Nephron (organoid): ENCODE data around the gene RUFY2.

ENCODE experiments used
- H3K27ac Mint-ChIP-seq, 3 experiments: 2 replicates each; pipeline ENCODE4 v1.8.0; 2020; ENCODE audit warnings: mixed read lengths in 3 of 3, mild to moderate bottlenecking in 2 of 3, moderate library complexity in 1 of 3
- H3K27me3 Mint-ChIP-seq: 2 replicates; pipeline ENCODE4 v1.8.0; 2021; ENCODE audit warnings: low read depth, mild to moderate bottlenecking, moderate library complexity, mixed read lengths
- H3K36me3 Mint-ChIP-seq: 2 replicates; pipeline ENCODE4 v1.8.0; 2020; ENCODE audit warnings: low read depth, mixed read lengths
- H3K4me1 Mint-ChIP-seq: 2 replicates; pipeline ENCODE4 v1.8.0; 2020; ENCODE audit warnings: mixed read lengths
- H3K4me3 Mint-ChIP-seq, 3 experiments: 2 replicates each; pipeline ENCODE4 v1.8.0; 2020; ENCODE audit warnings: mild to moderate bottlenecking in 3 of 3, mixed read lengths in 3 of 3, moderate library complexity in 2 of 3
- H3K9me3 Mint-ChIP-seq: 2 replicates; pipeline ENCODE4 v1.8.0; 2020; ENCODE audit warnings: mixed read lengths
- TF ChIP-seq, protein P1 (sequence below), 3 experiments: fragments of 200-600 bp; sonication (generic); IDR thresholded peaks; one replicate each; pipeline ENCODE4 v1.5.0; 2021; ENCODE audit warnings: antibody characterized with exemption in 3 of 3; ENCODE audit not compliant: unreplicated experiment in 3 of 3

RUFY2 gene

GRCh38 chr10:68371604-68372003 is 35.5 kb downstream of the RUFY2 start:
- H3K9me3 Mint-ChIP-seq: peaks cover 20% of the 10 kb centered on the region
- peaks cover 69% of the 10 kb centered on the region for H3K36me3 Mint-ChIP-seq
- no peaks in the 10 kb centered on the region for H3K4me1 Mint-ChIP-seq
- peaks cover 4% of the 10 kb centered on the region for H3K27me3 Mint-ChIP-seq
- no peak overlapping the region for H3K4me3 Mint-ChIP-seq
- TF ChIP-seq, protein P1, sequence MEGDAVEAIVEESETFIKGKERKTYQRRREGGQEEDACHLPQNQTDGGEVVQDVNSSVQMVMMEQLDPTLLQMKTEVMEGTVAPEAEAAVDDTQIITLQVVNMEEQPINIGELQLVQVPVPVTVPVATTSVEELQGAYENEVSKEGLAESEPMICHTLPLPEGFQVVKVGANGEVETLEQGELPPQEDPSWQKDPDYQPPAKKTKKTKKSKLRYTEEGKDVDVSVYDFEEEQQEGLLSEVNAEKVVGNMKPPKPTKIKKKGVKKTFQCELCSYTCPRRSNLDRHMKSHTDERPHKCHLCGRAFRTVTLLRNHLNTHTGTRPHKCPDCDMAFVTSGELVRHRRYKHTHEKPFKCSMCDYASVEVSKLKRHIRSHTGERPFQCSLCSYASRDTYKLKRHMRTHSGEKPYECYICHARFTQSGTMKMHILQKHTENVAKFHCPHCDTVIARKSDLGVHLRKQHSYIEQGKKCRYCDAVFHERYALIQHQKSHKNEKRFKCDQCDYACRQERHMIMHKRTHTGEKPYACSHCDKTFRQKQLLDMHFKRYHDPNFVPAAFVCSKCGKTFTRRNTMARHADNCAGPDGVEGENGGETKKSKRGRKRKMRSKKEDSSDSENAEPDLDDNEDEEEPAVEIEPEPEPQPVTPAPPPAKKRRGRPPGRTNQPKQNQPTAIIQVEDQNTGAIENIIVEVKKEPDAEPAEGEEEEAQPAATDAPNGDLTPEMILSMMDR (IDR thresholded peaks at IDR 0.05; ENCODE audit: unreplicated experiment in 3 of 3): no peak
- no peak overlapping the region for H3K27ac Mint-ChIP-seq

DNA sequence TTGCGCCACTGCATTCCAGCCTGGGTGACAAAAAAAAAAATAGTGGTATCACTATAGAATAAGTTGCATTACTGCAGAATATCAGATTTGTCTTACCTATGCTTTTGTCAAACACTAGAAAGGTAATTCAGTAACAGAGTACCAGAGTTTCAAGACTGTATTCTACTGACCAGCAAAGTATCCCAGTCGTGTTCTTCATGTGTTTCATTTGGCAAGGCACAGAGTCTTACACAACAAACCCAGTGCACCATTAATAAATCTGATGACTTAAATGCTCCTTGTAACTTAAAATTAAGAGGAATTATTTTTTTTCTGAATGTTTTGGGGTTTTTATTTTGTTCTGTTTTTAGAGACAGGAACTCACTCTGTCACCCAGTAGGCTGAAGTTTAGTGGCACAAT is 40.0 kb downstream of the RUFY2 start:
- Mint-ChIP-seq H3K27ac (no peak overlapping the region), H3K9me3 (peaks cover 12% of the 10 kb centered on the region)
- TF ChIP-seq, protein P1 (IDR thresholded peaks at IDR 0.05; ENCODE audit: unreplicated experiment in 3 of 3): no peak

DNA sequence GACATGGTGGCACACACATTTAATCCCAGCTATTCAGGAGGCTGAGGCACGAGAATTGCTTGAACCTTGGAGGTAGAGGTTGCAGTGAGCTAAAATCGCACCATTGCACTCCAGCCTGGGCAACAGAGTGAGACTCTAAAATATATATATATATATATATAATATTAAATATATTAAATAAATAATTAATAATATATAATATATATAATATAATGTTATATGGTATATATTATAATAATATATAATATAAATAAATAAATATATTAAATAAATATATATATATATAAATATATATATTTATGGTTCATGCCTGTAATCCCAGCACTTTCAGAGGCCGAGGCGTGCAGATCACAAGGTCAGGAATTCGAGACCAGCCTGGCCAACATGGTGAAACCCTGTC is 40.5 kb downstream of the RUFY2 start:
- TF ChIP-seq, protein P1 (IDR thresholded peaks at IDR 0.05; ENCODE audit: unreplicated experiment in 3 of 3): no peak
- peaks cover 6% of the 10 kb centered on the region for H3K27me3 Mint-ChIP-seq
- H3K36me3 Mint-ChIP-seq: peaks cover 49% of the 10 kb centered on the region
- H3K9me3 Mint-ChIP-seq: peaks cover 8% of the 10 kb centered on the region
- H3K4me1 Mint-ChIP-seq: no peaks in the 10 kb centered on the region
- H3K4me3 Mint-ChIP-seq: no peak overlapping the region
- H3K27ac Mint-ChIP-seq: no peak overlapping the region

More for the DNA sequence above, 40.0 kb downstream of the RUFY2 start:
- Mint-ChIP-seq H3K27me3 (peaks cover 6% of the 10 kb centered on the region), H3K4me1 (no peaks in the 10 kb centered on the region), H3K4me3 (no peak overlapping the region), H3K36me3 (peaks cover 49% of the 10 kb centered on the region)

GRCh38 chr10:68365611-68366010 is 41.5 kb downstream of the RUFY2 start:
- Mint-ChIP-seq H3K4me1 (no peaks in the 10 kb centered on the region), H3K9me3 (peaks cover 3% of the 10 kb centered on the region), H3K27me3 (peaks cover 6% of the 10 kb centered on the region), H3K4me3 (no peak overlapping the region), H3K36me3 (peaks cover 45% of the 10 kb centered on the region), H3K27ac (no peak overlapping the region)
- TF ChIP-seq, protein P1 (IDR thresholded peaks at IDR 0.05; ENCODE audit: unreplicated experiment in 3 of 3): no peak

DNA sequence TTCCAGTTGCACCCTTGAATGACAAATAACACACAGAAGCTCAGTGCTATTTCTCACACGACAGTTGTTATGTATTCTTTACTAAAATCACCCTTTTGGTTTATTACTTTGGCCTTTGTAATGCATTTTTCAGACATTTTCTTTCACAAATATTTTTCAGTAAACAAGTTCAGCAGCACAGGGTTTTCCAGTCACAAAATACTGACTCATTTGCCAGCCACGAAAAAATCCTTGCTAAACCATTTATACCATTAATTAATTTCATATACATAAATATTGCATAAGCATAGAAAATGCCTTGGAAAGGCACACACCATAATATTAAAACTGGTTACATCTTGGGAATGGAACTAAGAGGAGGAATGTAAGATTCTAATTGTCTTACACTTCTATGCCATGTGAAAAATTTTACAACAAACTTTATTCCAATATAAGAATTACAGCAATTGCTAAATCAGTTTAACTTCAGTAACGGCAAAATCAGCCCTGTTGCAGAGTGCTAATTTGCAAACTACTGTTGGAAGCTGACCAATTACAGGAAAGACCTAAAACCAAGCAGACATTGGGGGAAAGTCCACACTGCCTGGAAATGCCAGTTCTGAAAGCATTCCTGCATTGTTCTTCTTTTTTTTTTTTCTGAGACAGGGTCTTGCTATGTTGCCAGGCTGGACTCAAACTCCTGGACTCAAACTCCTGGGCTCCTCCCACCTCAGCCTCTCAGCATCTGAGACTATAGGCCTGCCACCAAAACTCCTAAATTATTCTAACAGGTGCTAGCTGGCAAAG is 42.8 kb downstream of the RUFY2 start:
- Mint-ChIP-seq H3K9me3 (no peaks in the 10 kb centered on the region), H3K27ac (no peak overlapping the region), H3K4me3 (no peak overlapping the region), H3K4me1 (no peaks in the 10 kb centered on the region), H3K27me3 (peaks cover 3% of the 10 kb centered on the region), H3K36me3 (peaks cover 33% of the 10 kb centered on the region)
- TF ChIP-seq, protein P1 (IDR thresholded peaks at IDR 0.05; ENCODE audit: unreplicated experiment in 3 of 3): no peak

DNA sequence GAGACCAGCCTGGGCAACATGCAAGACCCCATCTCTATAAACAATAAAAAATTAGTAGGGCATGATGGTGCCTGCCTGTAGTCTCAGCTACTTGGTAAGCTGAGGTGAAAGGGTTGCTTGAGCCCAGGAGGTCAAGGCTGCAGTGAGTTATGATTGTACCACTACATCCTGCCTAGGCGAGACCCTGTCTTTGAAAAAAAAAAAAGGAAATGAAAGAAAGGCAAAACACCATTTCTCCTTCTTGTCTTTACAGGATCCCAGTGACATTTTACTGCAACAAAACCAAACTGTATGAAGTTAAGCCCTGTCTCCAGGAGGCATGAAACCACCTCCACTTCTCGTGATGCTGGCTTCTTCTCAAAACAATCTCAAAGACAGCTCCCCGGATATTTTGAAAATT is 44.5 kb downstream of the RUFY2 start:
- TF ChIP-seq, protein P1 (IDR thresholded peaks at IDR 0.05; ENCODE audit: unreplicated experiment in 3 of 3): no peak
- Mint-ChIP-seq H3K4me3 (no peak overlapping the region), H3K27me3 (peaks cover 3% of the 10 kb centered on the region), H3K9me3 (no peaks in the 10 kb centered on the region), H3K4me1 (no peaks in the 10 kb centered on the region), H3K36me3 (peaks cover 38% of the 10 kb centered on the region), H3K27ac (no peak overlapping the region)
